ENCODE measurements around the gene AIMP2. TPM values are rescaled to one million over a fixed set of nuclear protein-coding genes. Genes with fewer than 3 reads are reported as not detected.

The AIMP2 gene
- total and polyA plus RNA-seq, 4 donors: 28.7 to 41.7 (median 34.9) TPM

- Histone ChIP-seq H3K36me3 (ENCODE audit: control insufficient read depth in 4 of 4, insufficient read depth in 3 of 4, low read depth in 1 of 4, low read length in 3 of 4) (peaks cover 0 to 11% (median 9%) of the 10 kb centered on the region in 4 donors), H3K27me3 (ENCODE audit: control insufficient read depth in 4 of 4, insufficient read depth in 4 of 4, low read length in 3 of 4) (no peaks in the 10 kb centered on the region), H3K4me1 (ENCODE audit: control insufficient read depth in 4 of 4, insufficient read depth in 4 of 4, low read length in 3 of 4) (peaks cover 3 to 56% (median 46%) of the 10 kb centered on the region in 4 donors), H3K4me3 (ENCODE audit: low read depth in 1 of 3, low read length in 3 of 3) (no peak overlapping the region), H3K27ac (ENCODE audit: low read depth in 1 of 2, low read length in 2 of 2) (peak overlapping the region; percentile 2 to 38), H3K9me3 (ENCODE audit: control insufficient read depth in 4 of 4, low read length in 3 of 4) (no peaks in the 10 kb centered on the region), H3K9ac (ENCODE audit: low read depth in 1 of 2, low read length in 2 of 2) (no peak overlapping the region)
- DNase-seq (ENCODE audit: low spot score): no peak
- WGBS: 31% methylated on average over 2 of the region's 2 CpGs
- TF ChIP-seq, protein P1, sequence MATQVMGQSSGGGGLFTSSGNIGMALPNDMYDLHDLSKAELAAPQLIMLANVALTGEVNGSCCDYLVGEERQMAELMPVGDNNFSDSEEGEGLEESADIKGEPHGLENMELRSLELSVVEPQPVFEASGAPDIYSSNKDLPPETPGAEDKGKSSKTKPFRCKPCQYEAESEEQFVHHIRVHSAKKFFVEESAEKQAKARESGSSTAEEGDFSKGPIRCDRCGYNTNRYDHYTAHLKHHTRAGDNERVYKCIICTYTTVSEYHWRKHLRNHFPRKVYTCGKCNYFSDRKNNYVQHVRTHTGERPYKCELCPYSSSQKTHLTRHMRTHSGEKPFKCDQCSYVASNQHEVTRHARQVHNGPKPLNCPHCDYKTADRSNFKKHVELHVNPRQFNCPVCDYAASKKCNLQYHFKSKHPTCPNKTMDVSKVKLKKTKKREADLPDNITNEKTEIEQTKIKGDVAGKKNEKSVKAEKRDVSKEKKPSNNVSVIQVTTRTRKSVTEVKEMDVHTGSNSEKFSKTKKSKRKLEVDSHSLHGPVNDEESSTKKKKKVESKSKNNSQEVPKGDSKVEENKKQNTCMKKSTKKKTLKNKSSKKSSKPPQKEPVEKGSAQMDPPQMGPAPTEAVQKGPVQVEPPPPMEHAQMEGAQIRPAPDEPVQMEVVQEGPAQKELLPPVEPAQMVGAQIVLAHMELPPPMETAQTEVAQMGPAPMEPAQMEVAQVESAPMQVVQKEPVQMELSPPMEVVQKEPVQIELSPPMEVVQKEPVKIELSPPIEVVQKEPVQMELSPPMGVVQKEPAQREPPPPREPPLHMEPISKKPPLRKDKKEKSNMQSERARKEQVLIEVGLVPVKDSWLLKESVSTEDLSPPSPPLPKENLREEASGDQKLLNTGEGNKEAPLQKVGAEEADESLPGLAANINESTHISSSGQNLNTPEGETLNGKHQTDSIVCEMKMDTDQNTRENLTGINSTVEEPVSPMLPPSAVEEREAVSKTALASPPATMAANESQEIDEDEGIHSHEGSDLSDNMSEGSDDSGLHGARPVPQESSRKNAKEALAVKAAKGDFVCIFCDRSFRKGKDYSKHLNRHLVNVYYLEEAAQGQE (IDR thresholded peaks at IDR 0.05): no peak
- TF ChIP-seq EGR1 (IDR thresholded peaks at IDR 0.05; ENCODE audit: low read depth in 2 of 2): no peak
- TF ChIP-seq JUND (IDR thresholded peaks at IDR 0.05): no peak
- peak in 1 of 2 donors; percentile 16 for TF ChIP-seq RXRA (IDR thresholded peaks at IDR 0.05)
These were observed 2.5 kb downstream of the AIMP2 start for GRCh38 chr7:6011541-6011940.

- Histone ChIP-seq H3K9me3 (ENCODE audit: control insufficient read depth in 4 of 4, low read length in 3 of 4) (no peaks in the 10 kb centered on the region), H3K4me1 (ENCODE audit: control insufficient read depth in 4 of 4, insufficient read depth in 4 of 4, low read length in 3 of 4) (peaks cover 3 to 55% (median 46%) of the 10 kb centered on the region in 4 donors), H3K27me3 (ENCODE audit: control insufficient read depth in 4 of 4, insufficient read depth in 4 of 4, low read length in 3 of 4) (no peaks in the 10 kb centered on the region), H3K27ac (ENCODE audit: low read depth in 1 of 2, low read length in 2 of 2) (peak overlapping the region; percentile 76 to 90), H3K36me3 (ENCODE audit: control insufficient read depth in 4 of 4, insufficient read depth in 3 of 4, low read depth in 1 of 4, low read length in 3 of 4) (peaks cover 5 to 17% (median 16%) of the 10 kb centered on the region in 4 donors), H3K4me3 (ENCODE audit: low read depth in 1 of 3, low read length in 3 of 3) (no peak overlapping the region), H3K9ac (ENCODE audit: low read depth in 1 of 2, low read length in 2 of 2) (peak overlapping the region; percentile 52 to 58)
- TF ChIP-seq, protein P2, sequence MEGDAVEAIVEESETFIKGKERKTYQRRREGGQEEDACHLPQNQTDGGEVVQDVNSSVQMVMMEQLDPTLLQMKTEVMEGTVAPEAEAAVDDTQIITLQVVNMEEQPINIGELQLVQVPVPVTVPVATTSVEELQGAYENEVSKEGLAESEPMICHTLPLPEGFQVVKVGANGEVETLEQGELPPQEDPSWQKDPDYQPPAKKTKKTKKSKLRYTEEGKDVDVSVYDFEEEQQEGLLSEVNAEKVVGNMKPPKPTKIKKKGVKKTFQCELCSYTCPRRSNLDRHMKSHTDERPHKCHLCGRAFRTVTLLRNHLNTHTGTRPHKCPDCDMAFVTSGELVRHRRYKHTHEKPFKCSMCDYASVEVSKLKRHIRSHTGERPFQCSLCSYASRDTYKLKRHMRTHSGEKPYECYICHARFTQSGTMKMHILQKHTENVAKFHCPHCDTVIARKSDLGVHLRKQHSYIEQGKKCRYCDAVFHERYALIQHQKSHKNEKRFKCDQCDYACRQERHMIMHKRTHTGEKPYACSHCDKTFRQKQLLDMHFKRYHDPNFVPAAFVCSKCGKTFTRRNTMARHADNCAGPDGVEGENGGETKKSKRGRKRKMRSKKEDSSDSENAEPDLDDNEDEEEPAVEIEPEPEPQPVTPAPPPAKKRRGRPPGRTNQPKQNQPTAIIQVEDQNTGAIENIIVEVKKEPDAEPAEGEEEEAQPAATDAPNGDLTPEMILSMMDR (IDR thresholded peaks at IDR 0.05; ENCODE audit: low read depth, low read length, missing input control): no peak
- TF ChIP-seq SP1 (IDR thresholded peaks at IDR 0.05) (peak; percentile 94), JUND (IDR thresholded peaks at IDR 0.05) (peak in 1 of 2 donors; percentile 60), EGR1 (IDR thresholded peaks at IDR 0.05; ENCODE audit: low read depth in 2 of 2) (no peak), RAD21 (IDR thresholded peaks at IDR 0.05) (no peak), RXRA (IDR thresholded peaks at IDR 0.05) (peak; percentile 99), GABPA (IDR thresholded peaks at IDR 0.05 in 1 of 2, conservative IDR thresholded peaks at IDR 0.05 in 1 of 2) (peak in 1 of 2 donors; percentile 79), YY1 (IDR thresholded peaks at IDR 0.05) (peak; percentile 57), TAF1 (conservative IDR thresholded peaks at IDR 0.05) (peak; percentile 19), FOXA2 (IDR thresholded peaks at IDR 0.05) (peak; percentile 87), FOXA1 (IDR thresholded peaks at IDR 0.05) (peak; percentile 64), ATF3 (IDR thresholded peaks at IDR 0.05) (peak; percentile 75), HNF4A (conservative IDR thresholded peaks at IDR 0.05) (peak; percentile 94 to 96), HNF4G (IDR thresholded peaks at IDR 0.05) (peak; percentile 75), NR2F2 (IDR thresholded peaks at IDR 0.05) (peak; percentile 69)
- TF ChIP-seq, protein P3, sequence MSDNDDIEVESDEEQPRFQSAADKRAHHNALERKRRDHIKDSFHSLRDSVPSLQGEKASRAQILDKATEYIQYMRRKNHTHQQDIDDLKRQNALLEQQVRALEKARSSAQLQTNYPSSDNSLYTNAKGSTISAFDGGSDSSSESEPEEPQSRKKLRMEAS (IDR thresholded peaks at IDR 0.05): peak; percentile 76
- TF ChIP-seq, protein P1 (IDR thresholded peaks at IDR 0.05): peak; percentile 35
- TF ChIP-seq, protein P4, sequence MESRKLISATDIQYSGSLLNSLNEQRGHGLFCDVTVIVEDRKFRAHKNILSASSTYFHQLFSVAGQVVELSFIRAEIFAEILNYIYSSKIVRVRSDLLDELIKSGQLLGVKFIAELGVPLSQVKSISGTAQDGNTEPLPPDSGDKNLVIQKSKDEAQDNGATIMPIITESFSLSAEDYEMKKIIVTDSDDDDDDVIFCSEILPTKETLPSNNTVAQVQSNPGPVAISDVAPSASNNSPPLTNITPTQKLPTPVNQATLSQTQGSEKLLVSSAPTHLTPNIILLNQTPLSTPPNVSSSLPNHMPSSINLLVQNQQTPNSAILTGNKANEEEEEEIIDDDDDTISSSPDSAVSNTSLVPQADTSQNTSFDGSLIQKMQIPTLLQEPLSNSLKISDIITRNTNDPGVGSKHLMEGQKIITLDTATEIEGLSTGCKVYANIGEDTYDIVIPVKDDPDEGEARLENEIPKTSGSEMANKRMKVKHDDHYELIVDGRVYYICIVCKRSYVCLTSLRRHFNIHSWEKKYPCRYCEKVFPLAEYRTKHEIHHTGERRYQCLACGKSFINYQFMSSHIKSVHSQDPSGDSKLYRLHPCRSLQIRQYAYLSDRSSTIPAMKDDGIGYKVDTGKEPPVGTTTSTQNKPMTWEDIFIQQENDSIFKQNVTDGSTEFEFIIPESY (IDR thresholded peaks at IDR 0.05): peak; percentile 74
- DNase-seq (ENCODE audit: low spot score): no peak
- WGBS: 29% methylated on average over 14 of the region's 14 CpGs
These were observed 3.5 kb downstream of the AIMP2 start for GRCh38 chr7:6012355-6013104.

Measured in liver (tissue), 9 donors.